Measurements from ENCODE around the gene SLC36A4.

- TF ChIP-seq CTCF (IDR thresholded peaks at IDR 0.05) (no peak), POLR2A (IDR thresholded peaks at IDR 0.05) (no peak)
Observed at GRCh38 chr11:93213622-93214021, 15.8 kb upstream of the SLC36A4 start.

Data from esophagus squamous epithelium (tissue), 4 donors.